SK-N-SH treated with all-trans-retinoic acid at 6 μM for 48 hours (cell line): ENCODE data around the gene MED12.
A peak's percentile ranks its signal among the peaks of the same experiment; 100 is the strongest.

Experiments
- ATAC-seq: fragments of 200-7000 bp; cut with Tn5 transposase; 3 replicates; pipeline ENCODE4 v1.9.1; 2020; ENCODE audit warnings: mild to moderate bottlenecking, moderate library complexity
- ARNTL ChIP-seq: fragments of 450-650 bp; formaldehyde crosslinking; IDR thresholded peaks from 2 replicates; pipeline ENCODE4 v1.5.0; 2020; ENCODE audit warnings: low read depth, mild to moderate bottlenecking, moderate library complexity, borderline replicate concordance
- BACH2 ChIP-seq: fragments of 250-450 bp; sonication (Bioruptor Pico); IDR thresholded peaks from 2 replicates; pipeline ENCODE4 v1.9.0; 2021; ENCODE audit warnings: mild to moderate bottlenecking, borderline replicate concordance
- CREB5 ChIP-seq: fragments of 250-450 bp; sonication (Bioruptor Pico); IDR thresholded peaks from 2 replicates; pipeline ENCODE4 v1.5.1; 2020; ENCODE audit warnings: low read depth, mild to moderate bottlenecking, moderate library complexity
- CSDC2 ChIP-seq: fragments of 250-450 bp; sonication (Bioruptor Pico); IDR thresholded peaks from 2 replicates; pipeline ENCODE4 v1.5.0; 2020; ENCODE audit warnings: mild to moderate bottlenecking, moderate library complexity
- CSRNP3 ChIP-seq: fragments of 250-450 bp; sonication (Bioruptor Pico); IDR thresholded peaks from 2 replicates; pipeline ENCODE4 v1.5.1; 2021; ENCODE audit warnings: mild to moderate bottlenecking, moderate library complexity
- ESRRG ChIP-seq: fragments of 250-450 bp; sonication (Bioruptor Pico); IDR thresholded peaks from 2 replicates; pipeline ENCODE4 v1.6.1; 2021; ENCODE audit warnings: mild to moderate bottlenecking
- GLIS3 ChIP-seq: fragments of 250-450 bp; sonication (Bioruptor Pico); IDR thresholded peaks from 2 replicates; pipeline ENCODE4 v1.5.0; 2020; ENCODE audit warnings: mild to moderate bottlenecking, moderate library complexity
- OSR1 ChIP-seq: fragments of 250-450 bp; sonication (Bioruptor Pico); IDR thresholded peaks from 2 replicates; pipeline ENCODE4 v1.8.0; 2022; ENCODE audit warnings: moderate library complexity, mild to moderate bottlenecking, inconsistent platforms
- POU6F1 ChIP-seq: fragments of 250-450 bp; sonication (Bioruptor Pico); IDR thresholded peaks from 2 replicates; pipeline ENCODE4 v1.8.0; 2021; ENCODE audit warnings: low read depth, mild to moderate bottlenecking, moderate library complexity, borderline replicate concordance
- PPARA ChIP-seq: fragments of 250-450 bp; sonication (Bioruptor Pico); IDR thresholded peaks from 2 replicates; pipeline ENCODE4 v1.5.0; 2020; ENCODE audit warnings: mild to moderate bottlenecking, borderline replicate concordance
- RARB ChIP-seq: fragments of 250-450 bp; sonication (Bioruptor Pico); IDR thresholded peaks from 2 replicates; pipeline ENCODE4 v1.8.0; 2021; ENCODE audit warnings: mild to moderate bottlenecking, moderate library complexity
- TCF4 ChIP-seq: fragments of 250-450 bp; sonication (Bioruptor Pico); IDR thresholded peaks from 2 replicates; pipeline ENCODE4 v1.8.0; 2021; ENCODE audit warnings: mild to moderate bottlenecking, moderate library complexity, borderline replicate concordance
- TOX ChIP-seq: fragments of 250-450 bp; sonication (Bioruptor Pico); IDR thresholded peaks from 2 replicates; pipeline ENCODE4 v1.8.0; 2021; ENCODE audit warnings: mild to moderate bottlenecking, moderate library complexity, borderline replicate concordance
- TSHZ2 ChIP-seq: fragments of 250-450 bp; sonication (Bioruptor Pico); IDR thresholded peaks from 2 replicates; pipeline ENCODE4 v1.5.0; 2020; ENCODE audit warnings: mild to moderate bottlenecking, moderate library complexity
- ZC3H10 ChIP-seq: fragments of 250-450 bp; sonication (Bioruptor Pico); IDR thresholded peaks from 2 replicates; pipeline ENCODE4 v1.5.1; 2021; ENCODE audit warnings: mild to moderate bottlenecking, moderate library complexity
- ZFP3 ChIP-seq: fragments of 250-450 bp; sonication (Bioruptor Pico); IDR thresholded peaks from 2 replicates; pipeline ENCODE4 v1.5.0; 2020; ENCODE audit warnings: mild to moderate bottlenecking, moderate library complexity
- ZNF565 ChIP-seq: fragments of 450-650 bp; formaldehyde crosslinking; conservative IDR thresholded peaks from 2 replicates; pipeline ENCODE4 v1.5.0; 2020; ENCODE audit warnings: low read depth, mild to moderate bottlenecking, moderate library complexity
- ZNF70 ChIP-seq: fragments of 450-650 bp; formaldehyde crosslinking; IDR thresholded peaks from 2 replicates; pipeline ENCODE4 v1.5.0; 2020; ENCODE audit warnings: mild to moderate bottlenecking, moderate library complexity
- ZNF8 ChIP-seq: fragments of 450-650 bp; formaldehyde crosslinking; IDR thresholded peaks from 2 replicates; pipeline ENCODE4 v1.5.0; 2020; ENCODE audit warnings: mild to moderate bottlenecking, moderate library complexity

The MED12 gene

GRCh38 chrX:71128915-71129765 is 10.7 kb downstream of the MED12 start:
- TF ChIP-seq ARNTL (CRISPR knock-in tag), result no peak
- TF ChIP-seq ZC3H10 (CRISPR knock-in tag), result no peak
- no peak for TF ChIP-seq CSDC2 (CRISPR knock-in tag)
- TF ChIP-seq RARB (CRISPR knock-in tag), result no peak
- no peak for TF ChIP-seq CSRNP3 (CRISPR knock-in tag)
- TF ChIP-seq CREB5 (CRISPR knock-in tag), result no peak
- TF ChIP-seq TCF4 (CRISPR knock-in tag), result no peak
- TF ChIP-seq GLIS3 (CRISPR knock-in tag), result no peak
- no peak for TF ChIP-seq TOX (CRISPR knock-in tag)
- TF ChIP-seq ZFP3 (CRISPR knock-in tag), result no peak
- no peak for TF ChIP-seq BACH2 (CRISPR knock-in tag)
- no peak for TF ChIP-seq ZNF565 (CRISPR knock-in tag)
- TF ChIP-seq ZNF70 (CRISPR knock-in tag), result no peak
- TF ChIP-seq ZNF8 (CRISPR knock-in tag), result no peak
- ATAC-seq, result peak; percentile 95

GRCh38 chrX:71131510-71131909 is 13.1 kb downstream of the MED12 start:
- ATAC-seq, result no peak
- TF ChIP-seq POU6F1 (CRISPR knock-in tag), result no peak
- no peak for TF ChIP-seq TOX (CRISPR knock-in tag)
- no peak for TF ChIP-seq PPARA (CRISPR knock-in tag)
- TF ChIP-seq BACH2 (CRISPR knock-in tag), result no peak
- TF ChIP-seq ZFP3 (CRISPR knock-in tag), result no peak
- TF ChIP-seq ZNF8 (CRISPR knock-in tag), result no peak
- TF ChIP-seq CREB5 (CRISPR knock-in tag), result no peak

- TF ChIP-seq TOX (CRISPR knock-in tag) (no peak), CSRNP3 (CRISPR knock-in tag) (no peak), OSR1 (no peak), RARB (CRISPR knock-in tag) (no peak), ZNF565 (CRISPR knock-in tag) (no peak), ESRRG (CRISPR knock-in tag) (no peak), GLIS3 (CRISPR knock-in tag) (no peak)
- no peak for ATAC-seq
Measured at GRCh38 chrX:71140440-71140839, 22.0 kb downstream of the MED12 start.

- TF ChIP-seq TCF4 (CRISPR knock-in tag), result no peak
- TF ChIP-seq TSHZ2, result no peak
- TF ChIP-seq ZNF8 (CRISPR knock-in tag), result no peak
- no peak for TF ChIP-seq BACH2 (CRISPR knock-in tag)
- no peak for TF ChIP-seq TOX (CRISPR knock-in tag)
- TF ChIP-seq GLIS3 (CRISPR knock-in tag), result no peak
- no peak for TF ChIP-seq ARNTL (CRISPR knock-in tag)
- no peak for TF ChIP-seq ZNF70 (CRISPR knock-in tag)
- TF ChIP-seq ZFP3 (CRISPR knock-in tag), result no peak
- no peak for TF ChIP-seq CSDC2 (CRISPR knock-in tag)
- ATAC-seq, result no peak
Measured at GRCh38 chrX:71143508-71143907, 25.1 kb downstream of the MED12 start.
